ENCODE data around the gene TOM1L2. TPM values are rescaled to one million over a fixed set of nuclear protein-coding genes. Genes with fewer than 3 reads are reported as not detected.
"Not testable (repeated sequence)": the region's sequence is repeated elsewhere in the genome, so short reads cannot be mapped to it uniquely, and the experiment has no call there.

TOM1L2 gene
- total RNA-seq, 3 donors from 2014 or later: 32.3 to 39.1 (median 36.4) TPM

- no peaks in the 10 kb centered on the region for H3K9me3 ChIP-seq
These were observed 26.7 kb upstream of the TOM1L2 start for GRCh38 chr17:17998934-17999333.

GRCh38 chr17:17995887-17996286, 23.7 kb upstream of the TOM1L2 start:
- H3K4me1 ChIP-seq; DNase-seq (ENCODE audit: low spot score in 2 of 2); H3K27me3 ChIP-seq; H3K4me3 ChIP-seq; intact Hi-C loops (cut with DNase I; ENCODE audit: low total_unique reads); H3K36me3 ChIP-seq; H3K27ac ChIP-seq; H3K9me3 ChIP-seq: not testable (repeated sequence)

More at GRCh38 chr17:17998934-17999333, 26.7 kb upstream of the TOM1L2 start:
- Histone ChIP-seq H3K4me1 (no peaks in the 10 kb centered on the region), H3K36me3 (no peaks in the 10 kb centered on the region), H3K27me3 (no peaks in the 10 kb centered on the region), H3K27ac (no peak overlapping the region), H3K4me3 (no peak overlapping the region)
- no peak for TF ChIP-seq POLR2A (IDR thresholded peaks at IDR 0.05)
- no peak for TF ChIP-seq CTCF (IDR thresholded peaks at IDR 0.05)
- no peak for TF ChIP-seq POLR2AphosphoS5 (IDR thresholded peaks at IDR 0.05)
- intact Hi-C loops (cut with DNase I; ENCODE audit: low total_unique reads): no loop called here
- no peak for DNase-seq (ENCODE audit: low spot score in 2 of 2)

GRCh38 chr17:17994271-17995069, 22.3 kb upstream of the TOM1L2 start:
- Histone ChIP-seq H3K9me3 (no peaks in the 10 kb centered on the region), H3K4me1 (no peaks in the 10 kb centered on the region), H3K36me3 (no peaks in the 10 kb centered on the region), H3K27ac (no peak overlapping the region), H3K27me3 (no peaks in the 10 kb centered on the region), H3K4me3 (no peak overlapping the region)
- no peak for TF ChIP-seq POLR2A (IDR thresholded peaks at IDR 0.05)
- TF ChIP-seq CTCF (IDR thresholded peaks at IDR 0.05): no peak
- no peak for TF ChIP-seq POLR2AphosphoS5 (IDR thresholded peaks at IDR 0.05)
- no peak for DNase-seq (ENCODE audit: low spot score in 2 of 2)
- intact Hi-C loops (cut with DNase I; ENCODE audit: low total_unique reads): no loop called here

DNA sequence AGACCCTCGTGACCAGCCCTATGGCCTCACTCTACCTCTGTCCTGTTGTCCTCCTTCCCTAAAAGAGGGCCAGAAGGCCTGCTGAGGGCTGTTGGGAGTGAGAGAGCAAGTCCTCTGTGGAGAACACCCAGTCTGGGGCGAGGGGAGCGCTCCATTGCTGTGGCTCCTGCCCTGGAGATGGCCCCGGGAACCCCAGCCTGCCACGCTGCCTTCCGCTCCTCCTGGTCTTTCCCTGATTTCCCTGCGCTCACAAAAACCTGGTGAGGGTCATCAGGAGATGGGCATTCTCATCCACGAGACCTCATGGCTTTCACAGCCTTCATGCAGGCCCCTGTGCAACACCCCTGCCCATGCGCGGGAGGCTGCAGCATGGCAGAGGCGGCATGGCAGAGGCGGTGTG, 21.7 kb upstream of the TOM1L2 start:
- Histone ChIP-seq H3K4me3 (no peak overlapping the region), H3K9me3 (no peaks in the 10 kb centered on the region), H3K4me1 (no peaks in the 10 kb centered on the region), H3K27me3 (no peaks in the 10 kb centered on the region), H3K36me3 (no peaks in the 10 kb centered on the region), H3K27ac (no peak overlapping the region)
- no peak for TF ChIP-seq POLR2AphosphoS5 (IDR thresholded peaks at IDR 0.05)
- no peak for TF ChIP-seq POLR2A (IDR thresholded peaks at IDR 0.05)
- TF ChIP-seq CTCF (IDR thresholded peaks at IDR 0.05): no peak
- no peak for DNase-seq (ENCODE audit: low spot score in 2 of 2)
- intact Hi-C loops (cut with DNase I; ENCODE audit: low total_unique reads): no loop called here

DNA sequence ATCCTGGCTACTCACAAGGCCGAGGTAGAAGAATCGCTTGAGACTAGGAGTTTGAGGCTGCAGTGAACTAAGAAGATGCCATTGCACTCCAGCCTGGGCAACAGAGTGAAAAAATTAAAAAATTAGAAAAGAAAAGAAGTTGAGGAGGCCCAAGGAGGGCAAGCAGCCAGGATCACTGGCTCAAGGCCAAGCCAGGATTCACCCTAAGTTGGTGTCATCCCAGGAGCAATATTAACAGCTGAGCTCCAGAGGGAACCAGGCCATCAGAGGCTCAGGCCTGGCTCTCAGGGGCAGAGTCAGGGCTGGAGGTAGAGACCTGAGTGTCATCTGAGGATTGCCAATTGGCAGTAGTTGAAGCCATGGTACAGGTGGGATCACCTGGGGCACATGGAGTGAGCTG, 21.2 kb upstream of the TOM1L2 start:
- Histone ChIP-seq H3K9me3 (no peaks in the 10 kb centered on the region), H3K27me3 (no peaks in the 10 kb centered on the region), H3K4me1 (no peaks in the 10 kb centered on the region), H3K36me3 (no peaks in the 10 kb centered on the region), H3K27ac (no peak overlapping the region), H3K4me3 (no peak overlapping the region)
- TF ChIP-seq CTCF (IDR thresholded peaks at IDR 0.05) (no peak), POLR2AphosphoS5 (IDR thresholded peaks at IDR 0.05) (no peak), POLR2A (IDR thresholded peaks at IDR 0.05) (no peak)
- no peak for DNase-seq (ENCODE audit: low spot score in 2 of 2)
- intact Hi-C loops (cut with DNase I; ENCODE audit: low total_unique reads): no loop called here

All from breast epithelium (tissue), 4 donors.